Caco-2 (cell line): ENCODE data around the gene MACROD1. TPM values are rescaled to one million over a fixed set of nuclear protein-coding genes. Genes with fewer than 3 reads are reported as not detected.

Experiments
- BruUV-seq: library from RNA; stranded (reverse); fragments of 400-500 nt; replicated peaks from 2 replicates; lab custom pipeline; 2021; lab: Mats Ljungman, UMichigan
- CTCF ChIA-PET: fragments of 300-600 bp; sonication (Branson Sonifier 250); formaldehyde crosslinking; loops from one replicate; lab custom pipeline; 2022; ENCODE audit warnings: antibody characterized with exemption; lab: Charles Lee
- POLR2A ChIA-PET: fragments of 300-600 bp; sonication (Branson Sonifier 250); formaldehyde crosslinking; loops from one replicate; lab custom pipeline; 2022; ENCODE audit warnings: antibody characterized with exemption; lab: Charles Lee
- DNase-seq, 2 experiments: peaks; one replicate each; pipeline versions ENCODE4 v3.0.0 to v3.0.0-alpha.2; 2020 to 2022
- H3K27me3 ChIP-seq: replicated peaks from 2 replicates; pipeline ENCODE4 v1.6.0; 2011; ENCODE audit warnings: low read length; ENCODE audit not compliant: control insufficient read depth, insufficient read depth
- H3K36me3 ChIP-seq: 2 replicates; pipeline ENCODE4 v1.5.1; 2011; ENCODE audit warnings: low read length; ENCODE audit not compliant: control insufficient read depth, insufficient read depth
- H3K4me1 ChIP-seq: fragments of 250-450 bp; sonication (Bioruptor Pico); 2 replicates; pipeline ENCODE4 v1.5.1; 2020; ENCODE audit warnings: mild to moderate bottlenecking
- H3K4me3 ChIP-seq: 2 replicates; pipeline ENCODE4 v1.5.1; 2011; ENCODE audit warnings: low read depth, mild to moderate bottlenecking, control low read depth, low read length
- H3K9me3 ChIP-seq: fragments of 250-450 bp; sonication (Bioruptor Pico); 2 replicates; pipeline ENCODE4 v1.5.1; 2020; ENCODE audit warnings: mild to moderate bottlenecking, moderate library complexity
- H3K27ac Mint-ChIP-seq: one replicate; pipeline ENCODE4 v1.8.0; 2022; ENCODE audit warnings: mixed read lengths; ENCODE audit not compliant: unreplicated experiment
- H3K27me3 Mint-ChIP-seq: one replicate; pipeline ENCODE4 v1.8.0; 2022; ENCODE audit warnings: mixed read lengths; ENCODE audit not compliant: insufficient read depth, unreplicated experiment
- H3K36me3 Mint-ChIP-seq: one replicate; pipeline ENCODE4 v1.8.0; 2022; ENCODE audit warnings: mild to moderate bottlenecking, mixed read lengths; ENCODE audit not compliant: insufficient read depth, unreplicated experiment
- H3K4me1 Mint-ChIP-seq: one replicate; pipeline ENCODE4 v1.8.0; 2022; ENCODE audit warnings: low read depth, mixed read lengths; ENCODE audit not compliant: unreplicated experiment
- H3K4me3 Mint-ChIP-seq: one replicate; pipeline ENCODE4 v1.8.0; 2022; ENCODE audit warnings: mild to moderate bottlenecking, moderate library complexity, mixed read lengths; ENCODE audit not compliant: unreplicated experiment
- H3K9me3 Mint-ChIP-seq: one replicate; pipeline ENCODE4 v1.8.0; 2022; ENCODE audit warnings: mixed read lengths; ENCODE audit not compliant: unreplicated experiment
- CTCF ChIP-seq, 2 experiments: fragments of 200-600 bp in 1 of 2; IDR thresholded peaks; 1 replicate in 1 of 2; 2 replicates in 1 of 2; pipeline versions ENCODE4 v1.5.1 to v1.8.0; 2011 to 2022; ENCODE audit warnings: antibody characterized with exemption in 1 of 2, control low read depth in 1 of 2, inconsistent platforms in 1 of 2, low read depth in 1 of 2, low read length in 1 of 2, mild to moderate bottlenecking in 1 of 2, moderate library complexity in 1 of 2; ENCODE audit not compliant: insufficient read depth in 1 of 2, severe bottlenecking in 1 of 2, unreplicated experiment in 1 of 2
- intact Hi-C: fragments of 100-400 bp; cut with micrococcal nuclease; formaldehyde crosslinking; loops from one replicate; pipeline ENCODE4 v1.10.0; 2022; ENCODE audit not compliant: unreplicated experiment
- total RNA-seq: library from RNA; stranded (reverse); gene quantifications from 2 replicates; pipeline ENCODE4 v1.2.3, GENCODE V29; 2022

The MACROD1 gene
- total RNA-seq, 1 experiment from 2014 or later, result 29.6 TPM

GRCh38 chr11:63986156-63986931 is 179.6 kb downstream of the MACROD1 start, which contains the start of gene OTUB1:
OTUB1 (plus strand) TSS chr11:63986438; CDS start chr11:63986457, 19 bp downstream.
- POLR2A ChIA-PET, result no interaction called here
- BruUV-seq, result no TSS peak
- H3K4me3 Mint-ChIP-seq, result peak within 1 kb of the TSS; percentile 98

GRCh38 chr11:63985812-63986155 is 180.1 kb downstream of the MACROD1 start:
- Mint-ChIP-seq H3K4me3 (peak overlapping the region; percentile 98), H3K27me3 (no peaks in the 10 kb centered on the region), H3K4me1 (peaks cover 17% of the 10 kb centered on the region), H3K27ac (peak overlapping the region; percentile 99), H3K36me3 (peaks cover 63% of the 10 kb centered on the region), H3K9me3 (no peaks in the 10 kb centered on the region)
- H3K4me3 ChIP-seq, result peak overlapping the region; percentile 96
- POLR2A ChIA-PET, result no interaction called here
- DNase-seq, result no peak
- H3K36me3 ChIP-seq, result peaks cover 4% of the 10 kb centered on the region; the same call in 1 of the 2 replicates
- BruUV-seq, result TSS peak; percentile 90
- CTCF ChIA-PET, result no interaction called here
- no peaks in the 10 kb centered on the region for H3K9me3 ChIP-seq
- TF ChIP-seq CTCF (IDR thresholded peaks at IDR 0.05; ENCODE audit: insufficient read depth in 1 of 2, low read depth in 1 of 2, low read length in 1 of 2, severe bottlenecking in 1 of 2, unreplicated experiment in 1 of 2), result no peak
- H3K27me3 ChIP-seq, result no peaks in the 10 kb centered on the region
- intact Hi-C loops, result loop anchor here (1.0 kb wide), 1 partner anchor 11 kb away; the partner anchor contains the start of gene COX8A
- peaks cover 6% of the 10 kb centered on the region for H3K4me1 ChIP-seq

More at GRCh38 chr11:63986156-63986931, 179.6 kb downstream of the MACROD1 start, which contains the start of gene OTUB1:
- H3K4me1 Mint-ChIP-seq, result peaks cover 17% of the 10 kb centered on the region
- Histone ChIP-seq H3K36me3 (peaks cover 4% of the 10 kb centered on the region; the same call in 1 of the 2 replicates), H3K4me1 (peaks cover 6% of the 10 kb centered on the region), H3K4me3 (peak within 1 kb of the TSS; percentile 96), H3K9me3 (no peaks in the 10 kb centered on the region), H3K27me3 (no peaks in the 10 kb centered on the region)
- DNase-seq, result peak; percentile 98
- no peaks in the 10 kb centered on the region for H3K9me3 Mint-ChIP-seq
- TF ChIP-seq CTCF (IDR thresholded peaks at IDR 0.05; ENCODE audit: insufficient read depth in 1 of 2, low read depth in 1 of 2, low read length in 1 of 2, severe bottlenecking in 1 of 2, unreplicated experiment in 1 of 2), result no peak
- H3K27me3 Mint-ChIP-seq, result no peaks in the 10 kb centered on the region
- CTCF ChIA-PET, result no interaction called here
- peak within 1 kb of the TSS; percentile 99 for H3K27ac Mint-ChIP-seq
- H3K36me3 Mint-ChIP-seq, result peaks cover 69% of the 10 kb centered on the region
- intact Hi-C loops, result loop anchor here (1.0 kb wide), 1 partner anchor 12 kb away; the partner anchor contains the start of gene COX8A

- Mint-ChIP-seq H3K9me3 (no peaks in the 10 kb centered on the region), H3K36me3 (peaks cover 56% of the 10 kb centered on the region), H3K4me3 (no peak overlapping the region), H3K27ac (no peak overlapping the region), H3K4me1 (peaks cover 11% of the 10 kb centered on the region), H3K27me3 (no peaks in the 10 kb centered on the region)
- Histone ChIP-seq H3K27me3 (no peaks in the 10 kb centered on the region), H3K9me3 (no peaks in the 10 kb centered on the region), H3K36me3 (no peaks in the 10 kb centered on the region), H3K4me1 (peaks cover 11% of the 10 kb centered on the region; the same call in 1 of the 2 replicates), H3K4me3 (no peak overlapping the region)
- intact Hi-C loops, result no loop called here
- POLR2A ChIA-PET, result no interaction called here
- DNase-seq, result no peak
- no TSS peak for BruUV-seq
- CTCF ChIA-PET, result no interaction called here
- no peak for TF ChIP-seq CTCF (IDR thresholded peaks at IDR 0.05; ENCODE audit: insufficient read depth in 1 of 2, low read depth in 1 of 2, low read length in 1 of 2, severe bottlenecking in 1 of 2, unreplicated experiment in 1 of 2)
These were observed 186.5 kb downstream of the MACROD1 start for GRCh38 chr11:63979426-63979825.
